Spleen (tissue), 7 donors: Measurements from ENCODE around the gene TKTL1.

Experiments used
- POLR2A ChIP-seq, 3 donors: fragments of 450-650 bp; IDR thresholded peaks; one replicate each; pipeline ENCODE4 v1.5.1; 2017; ENCODE audit warnings: antibody characterized with exemption in 3 of 3, mild to moderate bottlenecking in 1 of 3
- TF ChIP-seq, protein P1 (sequence below), 11 experiments: fragments of 200-600 bp in 7 of 11; fragments of 450-650 bp in 4 of 11; sonication (generic) in 4 of 11; IDR thresholded peaks in 8 of 11; conservative IDR thresholded peaks in 3 of 11; 1 replicate in 7 of 11; 2 replicates in 4 of 11; pipeline versions ENCODE4 v1.4.0 to v1.8.0; 2016 to 2021; ENCODE audit warnings: antibody characterized with exemption in 11 of 11, inconsistent platforms in 4 of 11, mild to moderate bottlenecking in 1 of 11
- donor health status: DM: no; HTN: no; CAD: no; lungs with moderate emphysema.
- donor health status: DM: no; HTN: no; CAD: no.
- donor health status: DM: no; HTN: no; CAD: no.

DNA sequence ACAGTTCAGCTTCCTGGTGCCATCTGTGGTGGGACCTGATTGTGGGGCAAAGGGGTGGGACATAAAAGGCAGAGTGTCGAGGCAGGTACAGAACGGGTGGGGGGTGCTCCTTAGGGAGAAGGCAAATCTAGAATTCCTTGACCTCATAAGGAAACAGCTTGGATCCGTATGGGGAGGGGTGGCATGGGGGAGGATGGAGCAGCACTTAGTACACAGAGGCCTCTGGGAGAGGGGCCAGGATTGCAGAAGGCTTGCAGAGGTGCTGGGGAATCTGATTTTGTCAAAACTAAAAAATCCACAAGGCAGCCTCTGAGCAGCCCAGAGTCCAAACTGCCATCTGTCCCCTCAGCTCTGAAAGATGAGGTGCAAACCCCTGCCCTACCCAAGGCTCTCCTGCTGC, 81.2 kb downstream of the TKTL1 start:
- no peak for TF ChIP-seq POLR2A (IDR thresholded peaks at IDR 0.05)
- TF ChIP-seq, protein P1, sequence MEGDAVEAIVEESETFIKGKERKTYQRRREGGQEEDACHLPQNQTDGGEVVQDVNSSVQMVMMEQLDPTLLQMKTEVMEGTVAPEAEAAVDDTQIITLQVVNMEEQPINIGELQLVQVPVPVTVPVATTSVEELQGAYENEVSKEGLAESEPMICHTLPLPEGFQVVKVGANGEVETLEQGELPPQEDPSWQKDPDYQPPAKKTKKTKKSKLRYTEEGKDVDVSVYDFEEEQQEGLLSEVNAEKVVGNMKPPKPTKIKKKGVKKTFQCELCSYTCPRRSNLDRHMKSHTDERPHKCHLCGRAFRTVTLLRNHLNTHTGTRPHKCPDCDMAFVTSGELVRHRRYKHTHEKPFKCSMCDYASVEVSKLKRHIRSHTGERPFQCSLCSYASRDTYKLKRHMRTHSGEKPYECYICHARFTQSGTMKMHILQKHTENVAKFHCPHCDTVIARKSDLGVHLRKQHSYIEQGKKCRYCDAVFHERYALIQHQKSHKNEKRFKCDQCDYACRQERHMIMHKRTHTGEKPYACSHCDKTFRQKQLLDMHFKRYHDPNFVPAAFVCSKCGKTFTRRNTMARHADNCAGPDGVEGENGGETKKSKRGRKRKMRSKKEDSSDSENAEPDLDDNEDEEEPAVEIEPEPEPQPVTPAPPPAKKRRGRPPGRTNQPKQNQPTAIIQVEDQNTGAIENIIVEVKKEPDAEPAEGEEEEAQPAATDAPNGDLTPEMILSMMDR (IDR thresholded peaks at IDR 0.05 in 8 of 11, conservative IDR thresholded peaks at IDR 0.05 in 3 of 11), result no peak
